Activated T-cell treated with anti-CD3 and anti-CD28 coated beads, Interleukin-2, amount 50 U/mL, for 72 hours (primary cell): ENCODE measurements around the gene PNMA8A. TPM values are rescaled to one million over a fixed set of nuclear protein-coding genes. Genes with fewer than 3 reads are reported as not detected.
"Not testable (repeated sequence)": the region's sequence is repeated elsewhere in the genome, so short reads cannot be mapped to it uniquely, and the experiment has no call there.

Experiments used
- ATAC-seq, 2 donors: fragments of 150-1000 bp; cut with Tn5 transposase; replicated peaks in 1 of 2; 2 replicates each; pipeline ENCODE4 v1.10.0; 2021; ENCODE audit warnings: moderate library complexity in 2 of 2, mild to moderate bottlenecking in 1 of 2
- DNase-seq, 2 donors: peaks; one replicate each; pipeline ENCODE4 v3.0.0; 2021 to 2022; ENCODE audit warnings: mixed read lengths in 1 of 2
- H3K27ac Mint-ChIP-seq: one replicate; pipeline ENCODE4 v1.8.0; 2022; ENCODE audit warnings: mild to moderate bottlenecking, moderate library complexity, mixed read lengths
- H3K27me3 Mint-ChIP-seq: one replicate; pipeline ENCODE4 v1.8.0; 2022; ENCODE audit warnings: low read depth, mixed read lengths
- H3K36me3 Mint-ChIP-seq, 2 donors: one replicate each; pipeline ENCODE4 v1.8.0; 2022; ENCODE audit warnings: mixed read lengths in 2 of 2, mild to moderate bottlenecking in 1 of 2; ENCODE audit not compliant: insufficient read depth in 2 of 2
- H3K4me1 Mint-ChIP-seq: one replicate; pipeline ENCODE4 v1.8.0; 2022; ENCODE audit warnings: low read depth, mixed read lengths
- H3K4me3 Mint-ChIP-seq, 2 donors: one replicate each; pipeline ENCODE4 v1.8.0; 2022; ENCODE audit warnings: mild to moderate bottlenecking in 2 of 2, mixed read lengths in 2 of 2, moderate library complexity in 2 of 2
- H3K9me3 Mint-ChIP-seq, 2 donors: one replicate each; pipeline ENCODE4 v1.8.0; 2022; ENCODE audit warnings: mixed read lengths in 2 of 2
- total RNA-seq, 2 donors: library from RNA; stranded (reverse); gene quantifications; one replicate each; pipeline ENCODE4 v1.2.3, GENCODE V29; 2022

The PNMA8A gene
- total RNA-seq, 2 donors from 2014 or later, result 1.9 TPM; not detected in 1

DNA sequence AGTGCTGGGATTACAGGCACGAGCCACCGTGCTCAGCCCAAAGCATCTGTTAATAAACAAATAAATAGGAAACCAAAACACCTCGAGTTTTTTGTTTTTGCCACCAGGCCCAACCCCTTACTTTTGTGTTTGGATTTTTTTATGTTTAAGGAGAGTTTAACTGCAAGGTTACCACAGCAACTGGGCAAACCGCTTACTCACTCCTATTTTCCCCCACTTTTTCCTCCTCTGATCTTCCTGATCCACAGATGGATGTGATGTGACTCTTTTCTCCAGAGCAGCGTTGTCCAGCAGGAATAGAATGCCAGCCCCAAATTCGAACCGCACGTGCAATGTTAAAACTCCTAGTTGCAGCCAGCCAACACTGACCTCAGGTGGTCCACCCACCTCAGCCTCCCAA is 26.4 kb upstream of the PNMA8A start:
- Mint-ChIP-seq H3K27ac (no peak overlapping the region), H3K36me3 (no peaks in the 10 kb centered on the region), H3K27me3 (peaks cover 54% of the 10 kb centered on the region), H3K4me1 (peaks cover 13% of the 10 kb centered on the region), H3K4me3 (no peak overlapping the region), H3K9me3 (no peaks in the 10 kb centered on the region)
- ATAC-seq, result no peak
- DNase-seq, result no peak

DNA sequence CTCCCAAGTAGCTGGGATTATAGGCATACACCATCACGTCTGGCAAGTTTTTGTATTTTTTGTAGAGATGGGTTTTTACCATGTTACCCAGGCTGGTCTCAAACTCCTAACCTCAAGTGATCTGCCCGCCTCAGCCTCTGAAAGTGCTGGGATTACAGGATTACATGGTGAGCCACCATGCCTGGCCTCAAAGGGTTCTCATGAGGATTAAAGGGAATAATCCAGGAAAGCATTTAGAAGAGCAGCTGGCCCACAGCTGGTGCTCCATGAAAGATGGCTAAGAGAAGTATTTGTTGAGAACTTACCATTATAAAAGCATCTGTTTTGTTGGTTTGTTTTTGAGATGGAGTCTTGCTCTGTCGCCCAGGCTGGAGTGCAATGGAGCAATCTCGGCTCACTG is 25.5 kb upstream of the PNMA8A start:
- H3K27ac Mint-ChIP-seq, H3K4me3 Mint-ChIP-seq, DNase-seq, H3K9me3 Mint-ChIP-seq, H3K36me3 Mint-ChIP-seq, ATAC-seq: not testable (repeated sequence)
- Mint-ChIP-seq H3K27me3 (peaks cover 59% of the 10 kb centered on the region), H3K4me1 (peaks cover 13% of the 10 kb centered on the region)

DNA sequence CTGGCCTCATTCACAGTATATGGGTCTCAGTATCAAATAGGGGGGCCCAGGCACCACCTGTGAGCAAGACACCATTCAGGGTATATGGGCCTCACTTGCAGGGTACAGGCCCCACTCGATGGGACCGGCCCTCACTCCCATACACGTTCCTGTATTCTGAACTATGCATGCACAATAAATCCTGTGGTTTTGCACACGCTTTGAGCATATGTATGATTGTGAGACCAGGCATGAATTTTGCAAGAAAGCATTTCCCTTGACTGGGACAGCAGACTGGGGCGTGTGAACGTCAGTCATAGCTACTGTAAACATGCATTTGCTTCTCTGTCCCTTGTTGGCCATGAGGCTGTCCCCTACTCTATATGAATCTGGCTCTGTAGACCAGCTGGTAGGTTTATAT is 24.9 kb upstream of the PNMA8A start:
- Mint-ChIP-seq H3K27me3 (peaks cover 64% of the 10 kb centered on the region), H3K36me3 (no peaks in the 10 kb centered on the region), H3K4me3 (no peak overlapping the region), H3K9me3 (no peaks in the 10 kb centered on the region), H3K27ac (no peak overlapping the region), H3K4me1 (peaks cover 13% of the 10 kb centered on the region)
- ATAC-seq (no peak), DNase-seq (no peak)

DNA sequence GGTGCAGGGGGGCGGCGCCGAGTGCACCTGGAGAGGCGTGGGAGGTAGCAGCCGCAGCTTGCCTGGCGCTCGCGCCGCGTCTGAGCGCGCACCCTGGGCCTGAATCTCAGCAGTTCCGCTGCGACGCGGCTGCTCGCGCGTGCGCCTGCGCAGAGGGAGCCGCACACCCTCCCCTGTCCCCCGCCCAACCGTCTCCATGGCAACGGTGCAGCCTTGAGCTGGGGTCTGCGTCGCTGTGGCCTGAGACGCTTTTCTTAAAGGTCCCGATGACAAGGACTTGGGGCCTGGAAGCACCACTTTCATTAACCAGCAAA is 24.4 kb upstream of the PNMA8A start, which contains the start of gene PNMA8B:
Gene PNMA8B, minus strand, starts transcription at position 82 of the 314 bp plus-strand sequence. CDS start 402 bp downstream, outside the sequence.
- peaks cover 69% of the 10 kb centered on the region for H3K27me3 Mint-ChIP-seq
- no peaks in the 10 kb centered on the region for H3K36me3 Mint-ChIP-seq
- no peak within 1 kb of the TSS for H3K27ac Mint-ChIP-seq
- no peak for DNase-seq
- peak within 1 kb of the TSS; percentile 71 to 84 for H3K4me3 Mint-ChIP-seq
- H3K9me3 Mint-ChIP-seq, result no peaks in the 10 kb centered on the region
- H3K4me1 Mint-ChIP-seq, result peaks cover 13% of the 10 kb centered on the region
- ATAC-seq, result no peak

DNA sequence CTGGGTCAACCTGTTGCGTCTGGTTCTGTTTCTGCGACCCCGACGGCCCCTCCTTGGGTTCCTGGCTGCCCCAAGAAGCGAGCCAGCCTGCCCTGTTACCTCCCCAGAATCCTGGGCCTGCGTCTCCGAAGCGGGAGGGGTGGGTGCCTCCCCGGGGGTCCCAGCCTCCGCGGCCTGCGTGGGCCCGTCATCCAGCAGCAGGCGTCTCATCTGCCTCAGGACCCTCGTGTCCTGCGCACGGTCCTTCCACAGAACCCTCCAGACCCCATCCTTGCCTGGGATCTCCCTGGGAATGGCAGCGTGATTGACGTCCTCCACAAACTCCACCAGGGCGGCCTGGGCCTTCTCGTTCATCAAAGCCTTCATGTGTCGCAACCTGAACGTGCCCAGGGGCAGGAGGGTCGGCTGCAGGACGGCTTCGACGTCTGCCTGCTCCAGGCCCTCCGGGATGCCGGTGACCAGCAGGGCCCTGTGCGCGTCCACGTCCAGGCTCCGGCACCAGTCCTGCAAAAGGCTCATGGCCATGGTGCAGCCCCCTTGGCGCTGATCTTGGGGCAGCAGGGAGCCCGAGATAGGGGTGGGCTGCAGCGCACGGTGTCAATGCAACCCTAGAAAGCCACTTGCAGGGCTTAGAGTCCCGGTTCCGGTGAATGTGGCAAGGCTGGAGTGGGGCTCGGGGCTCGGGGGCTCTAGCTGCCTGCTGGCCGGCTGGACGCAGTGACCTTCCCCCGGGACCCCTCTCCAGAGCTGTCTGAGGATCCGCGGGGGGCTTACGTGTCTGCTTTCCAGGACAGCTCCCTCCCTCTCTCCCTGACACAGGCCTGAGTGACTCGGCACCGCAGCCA is 23.8 kb upstream of the PNMA8A start:
- DNase-seq (no peak), ATAC-seq (no peak)
- Mint-ChIP-seq H3K27me3 (peaks cover 69% of the 10 kb centered on the region), H3K4me1 (peaks cover 13% of the 10 kb centered on the region), H3K27ac (no peak overlapping the region), H3K4me3 (peak overlapping the region; percentile 71 to 84), H3K36me3 (no peaks in the 10 kb centered on the region), H3K9me3 (no peaks in the 10 kb centered on the region)

DNA sequence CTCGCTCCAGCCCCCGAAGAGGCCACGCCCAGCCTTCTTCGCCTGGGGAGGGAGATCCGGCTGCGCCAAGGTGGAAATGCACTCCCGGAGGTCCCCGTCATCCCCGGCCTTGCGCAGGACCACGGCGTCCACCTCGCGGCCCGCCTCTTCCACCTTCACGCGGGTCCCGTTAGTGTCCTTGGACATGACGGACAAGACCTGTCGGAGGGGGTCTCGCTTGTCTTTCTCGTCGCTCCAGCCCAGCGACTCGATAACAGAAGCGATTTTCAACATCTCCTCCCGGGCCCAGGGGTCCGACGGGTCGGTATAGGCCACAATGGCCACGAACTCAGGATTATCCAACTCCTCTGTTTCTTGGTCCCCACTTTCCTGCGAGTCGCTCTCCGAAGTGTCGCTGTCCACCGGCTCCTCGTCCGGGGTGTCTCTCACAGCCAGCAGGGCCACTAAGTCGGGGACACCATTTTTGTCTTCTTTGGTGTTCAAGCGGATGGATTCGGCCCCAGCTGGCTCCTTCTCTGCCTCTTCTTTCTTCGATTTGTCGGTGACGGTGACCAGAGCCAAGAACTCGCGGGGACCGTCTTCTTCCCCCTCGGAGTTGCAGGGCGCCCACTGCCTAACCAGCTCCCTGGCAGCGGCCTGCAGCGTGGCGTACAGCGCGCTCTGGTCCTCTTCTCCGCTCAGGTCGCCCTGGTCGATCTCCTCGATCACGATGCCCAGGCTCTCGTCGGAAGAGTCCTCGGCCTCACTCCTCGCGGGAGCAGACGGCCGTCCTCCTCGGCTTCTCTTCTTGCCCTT is 23.0 kb upstream of the PNMA8A start:
- ATAC-seq (no peak), DNase-seq (no peak)
- no peaks in the 10 kb centered on the region for H3K36me3 Mint-ChIP-seq
- H3K27ac Mint-ChIP-seq, result no peak overlapping the region
- H3K4me3 Mint-ChIP-seq, result peak overlapping the region; percentile 71 to 84
- peaks cover 68% of the 10 kb centered on the region for H3K27me3 Mint-ChIP-seq
- no peaks in the 10 kb centered on the region for H3K9me3 Mint-ChIP-seq
- peaks cover 17% of the 10 kb centered on the region for H3K4me1 Mint-ChIP-seq

DNA sequence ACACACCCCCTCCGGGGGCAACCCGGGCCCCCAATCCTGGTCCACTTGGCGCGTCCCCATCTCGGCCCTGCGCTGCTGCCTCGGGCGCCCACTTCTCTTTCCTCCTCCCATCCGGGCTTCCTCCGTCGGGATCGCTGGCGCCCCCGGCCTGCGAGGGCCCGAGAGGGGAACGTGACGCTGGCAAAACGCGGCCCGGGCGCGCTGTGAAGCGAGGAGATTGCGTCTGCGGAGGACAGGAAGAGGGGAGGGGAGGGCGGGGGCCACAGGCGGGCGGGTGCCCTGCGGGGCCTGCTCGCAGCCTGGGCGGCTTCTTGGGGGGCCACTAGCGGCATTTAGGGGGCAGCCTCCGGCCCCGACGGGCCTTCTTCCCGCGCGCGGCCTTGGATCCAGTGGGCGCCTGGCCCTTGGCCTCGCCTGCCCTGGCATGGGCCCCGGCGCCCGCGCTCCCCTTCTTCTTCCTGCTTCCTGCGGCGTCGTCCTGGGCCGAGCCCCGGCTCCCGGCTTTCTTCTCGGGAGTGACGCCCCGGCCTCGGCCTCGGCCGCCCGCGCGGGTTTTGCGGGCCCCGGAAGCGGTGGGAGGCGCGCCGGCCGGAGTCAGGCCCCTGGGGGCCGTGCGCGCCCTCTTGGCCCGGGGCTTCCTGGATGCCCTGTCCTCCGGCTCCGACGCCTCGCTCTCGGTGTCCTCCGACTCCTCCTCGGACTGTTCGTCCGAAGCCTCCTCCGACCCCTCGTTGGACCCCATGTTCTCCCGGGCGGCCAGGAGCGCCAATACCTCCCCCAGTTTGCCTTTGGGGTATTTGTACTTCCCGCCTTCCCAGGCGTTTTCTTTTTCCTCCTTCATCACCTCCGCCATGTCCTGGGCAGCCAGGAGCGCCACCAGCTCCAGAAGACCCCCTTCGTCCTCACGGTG is 22.1 kb upstream of the PNMA8A start:
- ATAC-seq (peak; percentile 33 to 59), DNase-seq (peak in 1 of 2 donors; percentile 36)
- H3K36me3 Mint-ChIP-seq, result no peaks in the 10 kb centered on the region
- H3K4me3 Mint-ChIP-seq, result peak overlapping the region; percentile 71 to 84
- peaks cover 70% of the 10 kb centered on the region for H3K27me3 Mint-ChIP-seq
- no peaks in the 10 kb centered on the region for H3K9me3 Mint-ChIP-seq
- peaks cover 22% of the 10 kb centered on the region for H3K4me1 Mint-ChIP-seq
- H3K27ac Mint-ChIP-seq, result no peak overlapping the region

DNA sequence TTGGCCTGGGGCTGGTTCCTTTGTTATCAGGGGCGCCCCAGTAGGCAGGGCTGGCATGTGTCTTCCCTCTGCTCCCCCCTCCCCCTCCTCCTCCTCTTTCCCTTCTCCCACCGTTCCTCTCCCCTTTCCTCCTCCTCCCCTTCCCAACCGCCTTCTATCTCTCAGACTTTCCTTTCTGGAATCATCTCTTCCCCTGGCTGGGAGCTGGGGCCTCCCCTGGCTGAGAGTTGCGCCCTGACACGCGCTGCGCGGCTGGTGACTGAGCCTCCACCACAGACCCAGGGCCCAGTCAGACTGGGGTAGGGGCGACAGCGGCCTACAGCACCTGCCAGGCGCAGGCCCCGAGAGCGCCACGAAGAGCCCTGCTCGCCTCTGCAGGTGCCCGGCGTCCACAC is 21.5 kb upstream of the PNMA8A start:
- ATAC-seq (peak; percentile 32 to 48), DNase-seq (no peak)
- H3K4me3 Mint-ChIP-seq, result peak overlapping the region; percentile 71
- no peaks in the 10 kb centered on the region for H3K36me3 Mint-ChIP-seq
- H3K27me3 Mint-ChIP-seq, result peaks cover 72% of the 10 kb centered on the region
- H3K9me3 Mint-ChIP-seq, result no peaks in the 10 kb centered on the region
- peaks cover 22% of the 10 kb centered on the region for H3K4me1 Mint-ChIP-seq
- no peak overlapping the region for H3K27ac Mint-ChIP-seq

DNA sequence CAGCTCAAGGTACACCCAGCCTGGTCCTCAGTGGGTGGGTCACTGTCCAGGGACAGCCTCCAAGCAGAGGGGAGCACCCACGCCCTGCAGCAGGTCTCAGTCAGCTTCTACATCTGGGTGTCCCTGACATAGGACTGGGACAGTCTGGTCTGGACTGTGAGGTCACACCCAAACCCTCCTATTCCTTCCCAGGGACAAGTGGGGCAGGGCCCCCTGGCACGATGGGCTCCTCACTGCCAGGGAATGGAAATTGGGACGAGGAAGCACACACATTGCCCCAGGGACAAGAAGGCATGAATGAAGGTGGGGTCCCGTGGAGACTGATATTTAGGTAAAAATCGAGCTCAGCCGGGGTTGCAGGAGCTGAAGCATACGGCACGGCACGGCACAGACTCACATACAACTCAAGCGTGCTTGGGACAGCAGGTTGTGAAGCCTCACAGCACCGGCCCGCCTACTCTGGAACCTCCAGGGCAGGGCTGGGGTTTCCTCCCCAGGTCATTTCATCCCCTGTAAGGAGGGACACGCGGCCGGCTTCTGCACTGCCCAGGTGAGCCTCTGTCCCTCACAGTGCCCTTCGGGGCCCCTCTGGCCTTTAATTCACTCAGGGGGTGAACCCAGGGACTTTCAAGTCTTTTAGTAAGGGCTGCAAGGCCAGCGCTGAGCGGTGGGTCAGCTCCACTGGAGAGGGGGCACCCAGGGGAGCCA is 20.8 kb upstream of the PNMA8A start:
- Mint-ChIP-seq H3K27ac (no peak overlapping the region), H3K36me3 (no peaks in the 10 kb centered on the region), H3K4me3 (peak overlapping the region in 1 of 2 donors; percentile 20), H3K27me3 (peaks cover 79% of the 10 kb centered on the region), H3K4me1 (peaks cover 28% of the 10 kb centered on the region), H3K9me3 (no peaks in the 10 kb centered on the region)
- ATAC-seq (no peak), DNase-seq (no peak)

DNA sequence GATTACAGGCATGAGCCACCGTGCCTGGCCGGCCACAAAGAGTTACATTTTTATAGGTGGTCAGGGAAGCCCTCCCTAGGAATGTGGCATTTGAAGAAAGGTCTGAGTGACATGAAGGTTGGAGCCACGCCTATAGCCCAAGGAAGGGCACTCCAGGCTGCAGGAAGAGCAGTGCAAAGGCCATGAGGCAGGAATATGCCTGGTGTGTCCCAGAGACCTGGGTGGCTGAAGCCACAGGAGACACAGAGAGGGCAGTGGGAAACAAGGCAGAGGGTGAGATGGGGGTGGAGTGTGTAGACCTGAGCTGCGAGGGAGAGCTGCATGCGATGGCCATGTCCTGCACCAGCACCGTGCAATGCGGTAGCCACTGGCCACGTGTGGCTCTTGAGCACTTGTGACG is 19.4 kb upstream of the PNMA8A start:
- ATAC-seq, result no peak
- H3K4me3 Mint-ChIP-seq, result no peak overlapping the region
- peaks cover 28% of the 10 kb centered on the region for H3K4me1 Mint-ChIP-seq
- H3K27ac Mint-ChIP-seq, result no peak overlapping the region
- H3K36me3 Mint-ChIP-seq, result no peaks in the 10 kb centered on the region
- DNase-seq, result no peak
- H3K9me3 Mint-ChIP-seq, result no peaks in the 10 kb centered on the region
- peaks cover 81% of the 10 kb centered on the region for H3K27me3 Mint-ChIP-seq

DNA sequence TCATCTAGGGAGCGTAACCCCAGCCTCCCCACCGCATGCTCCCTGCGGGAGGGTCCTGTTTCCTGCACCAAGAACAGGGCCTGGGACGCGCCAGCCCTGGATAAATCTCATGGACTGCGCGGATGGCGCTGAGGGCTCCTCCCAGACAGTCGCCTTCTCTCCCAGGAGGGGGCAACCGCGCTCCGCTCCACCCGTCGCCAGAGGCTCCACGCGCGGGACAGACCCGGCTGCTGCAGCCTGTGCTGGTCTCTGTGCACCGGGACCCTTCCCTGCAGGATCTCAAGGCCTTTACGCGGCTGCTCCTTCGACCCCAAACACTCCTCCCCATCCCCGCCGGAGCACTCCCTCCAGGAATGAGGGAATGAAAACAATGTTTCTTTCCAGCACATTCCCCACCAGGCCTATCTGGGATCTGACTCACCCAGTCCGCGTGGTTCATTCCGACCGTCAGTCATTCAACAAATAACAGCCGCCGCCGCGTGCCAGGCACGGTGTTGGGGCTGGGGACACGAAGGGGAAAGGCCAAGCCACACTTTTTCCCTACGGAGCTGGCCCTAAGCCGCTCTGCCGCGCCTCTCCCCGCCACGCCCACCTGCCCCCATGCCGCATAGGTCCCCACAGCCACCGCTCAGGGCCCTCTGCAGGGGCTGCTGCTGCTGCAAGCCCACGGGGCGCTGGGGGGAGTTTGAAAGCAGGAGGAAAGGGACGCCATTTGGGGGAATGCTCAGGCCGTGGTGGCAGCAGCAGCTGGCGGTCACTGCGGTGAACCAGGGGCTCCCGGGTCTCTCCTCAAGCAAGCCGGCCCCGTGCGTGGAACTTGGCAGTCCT is 18.3 kb upstream of the PNMA8A start:
- peak in 1 of 2 donors; percentile 28 for ATAC-seq
- no peaks in the 10 kb centered on the region for H3K9me3 Mint-ChIP-seq
- peaks cover 84% of the 10 kb centered on the region for H3K27me3 Mint-ChIP-seq
- H3K36me3 Mint-ChIP-seq, result no peaks in the 10 kb centered on the region
- no peak overlapping the region for H3K4me3 Mint-ChIP-seq
- peak overlapping the region; percentile 25 for H3K27ac Mint-ChIP-seq
- H3K4me1 Mint-ChIP-seq, result peaks cover 27% of the 10 kb centered on the region
- no peak for DNase-seq

DNA sequence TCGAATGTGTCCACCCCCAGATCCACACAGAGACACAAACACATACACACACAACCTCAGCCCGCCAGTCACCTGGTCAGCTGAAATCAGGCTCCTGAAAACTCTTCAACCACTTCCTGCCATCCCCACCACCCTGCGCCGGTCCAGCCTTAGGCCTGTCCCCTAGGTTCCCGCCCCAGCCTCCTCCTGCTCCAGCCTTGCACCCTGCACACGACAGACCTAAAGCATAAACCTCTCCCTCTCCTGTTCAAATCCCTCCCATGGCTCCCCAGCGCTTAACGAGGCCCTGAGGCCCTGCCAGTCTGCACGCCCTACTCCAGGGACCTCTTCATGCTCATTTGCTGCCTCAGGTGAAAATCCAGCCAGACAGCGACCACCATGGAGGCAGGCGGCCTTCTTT is 17.2 kb upstream of the PNMA8A start:
- ATAC-seq, result no peak
- no peaks in the 10 kb centered on the region for H3K9me3 Mint-ChIP-seq
- DNase-seq, result no peak
- peaks cover 79% of the 10 kb centered on the region for H3K27me3 Mint-ChIP-seq
- no peak overlapping the region for H3K4me3 Mint-ChIP-seq
- H3K27ac Mint-ChIP-seq, result no peak overlapping the region
- no peaks in the 10 kb centered on the region for H3K36me3 Mint-ChIP-seq
- peaks cover 16% of the 10 kb centered on the region for H3K4me1 Mint-ChIP-seq
